GM12878 (cell line): ENCODE data around the gene AMHR2. TPM values are rescaled to one million over a fixed set of nuclear protein-coding genes. Genes with fewer than 3 reads are reported as not detected.
A peak's percentile ranks its signal among the peaks of the same experiment; 100 is the strongest.
"Not testable (repeated sequence)": the region's sequence is repeated elsewhere in the genome, so short reads cannot be mapped to it uniquely, and the experiment has no call there.

Experiments
- ATAC-seq: fragments of 200-7000 bp; cut with Tn5 transposase; 3 replicates; pipeline ENCODE4 v1.9.1; 2020; ENCODE audit warnings: mild to moderate bottlenecking, moderate library complexity
- BruUV-seq: library from RNA; stranded (reverse); fragments of 400-500 nt; replicated peaks from 2 replicates; lab custom pipeline; 2021; lab: Mats Ljungman, UMichigan
- CTCF ChIA-PET: fragments of 300-600 bp; sonication (Branson Sonifier 250); formaldehyde crosslinking; extraction: SDS; loops from one replicate; lab custom pipeline; 2021; ENCODE audit warnings: inconsistent platforms; lab: Yijun Ruan, JAX
- POLR2A ChIA-PET: fragments of 350-600 bp; formaldehyde crosslinking; extraction: SDS; loops from one replicate; lab custom pipeline; 2021; ENCODE audit warnings: inconsistent platforms; lab: Charles Lee
- RAD21 ChIA-PET: fragments of 300-600 bp; sonication (Branson Sonifier 250); formaldehyde crosslinking; loops from one replicate; lab custom pipeline; 2023; ENCODE audit warnings: antibody characterized with exemption; ENCODE audit not compliant: unreplicated experiment; lab: Charles Lee
- SMC1A ChIA-PET: fragments of 300-600 bp; sonication (Branson Sonifier 250); formaldehyde crosslinking; loops from one replicate; lab custom pipeline; 2023; ENCODE audit not compliant: unreplicated experiment, uncharacterized antibody; lab: Charles Lee
- DNase-seq: peaks from one replicate; pipeline ENCODE4 v3.0.0-alpha.2; 2011; ENCODE audit warnings: low read depth, low spot score
- FAIRE-seq: peaks from 3 replicates; lab custom pipeline; 2011; peaks lifted over from hg19 to GRCh38; lab: Jason Lieb, UNC
- H2AFZ ChIP-seq: 2 replicates; pipeline ENCODE4 v1.6.0; 2011; ENCODE audit warnings: low read depth, low read length, control low read depth; ENCODE audit not compliant: control insufficient read depth
- H3K27ac ChIP-seq: 2 replicates; pipeline ENCODE4 v1.5.1; 2011; ENCODE audit warnings: control low read depth; ENCODE audit not compliant: control insufficient read depth, insufficient read depth
- H3K27me3 ChIP-seq, 2 experiments: replicated peaks in 1 of 2; 2 replicates each; pipeline versions ENCODE4 v1.6.0 to v1.6.1; 2011; ENCODE audit warnings: low read length in 1 of 2; ENCODE audit not compliant: control insufficient read depth in 2 of 2, insufficient read depth in 2 of 2
- H3K36me3 ChIP-seq, 2 experiments: 2 replicates each; pipeline ENCODE4 v1.5.1; 2011; ENCODE audit warnings: low read length in 1 of 2; ENCODE audit not compliant: control insufficient read depth in 2 of 2, insufficient read depth in 2 of 2
- H3K4me1 ChIP-seq: 2 replicates; pipeline ENCODE4 v1.6.1; 2011; ENCODE audit warnings: mild to moderate bottlenecking, low read length, moderate library complexity, mixed read lengths; ENCODE audit not compliant: control insufficient read depth, insufficient read depth
- H3K4me2 ChIP-seq: 2 replicates; pipeline ENCODE4 v1.6.0; 2011; ENCODE audit warnings: control low read depth; ENCODE audit not compliant: control insufficient read depth, insufficient read depth
- H3K4me3 ChIP-seq: fragments of 200-600 bp; sonication (generic); 2 replicates; pipeline ENCODE4 v1.5.1; 2016
- H3K79me2 ChIP-seq: 2 replicates; pipeline ENCODE4 v1.6.0; 2011; ENCODE audit warnings: low read length; ENCODE audit not compliant: control insufficient read depth, insufficient read depth
- H3K9ac ChIP-seq: 2 replicates; pipeline ENCODE4 v1.8.0; 2011; ENCODE audit warnings: low read length, control low read depth, mixed read lengths; ENCODE audit not compliant: control insufficient read depth, insufficient read depth
- H3K9me3 ChIP-seq: replicated peaks from 3 replicates; pipeline ENCODE4 v1.5.1; 2011; ENCODE audit warnings: mild to moderate bottlenecking, low read length; ENCODE audit not compliant: control insufficient read depth, insufficient read depth
- H4K20me1 ChIP-seq: 2 replicates; pipeline ENCODE4 v1.6.0; 2011; ENCODE audit not compliant: control insufficient read depth, insufficient read depth
- MTA3 ChIP-seq: IDR thresholded peaks from 2 replicates; pipeline ENCODE4 v1.6.1; 2012; ENCODE audit warnings: low read length, inconsistent platforms, borderline replicate concordance
- RFX5 ChIP-seq: IDR thresholded peaks from 2 replicates; pipeline ENCODE4 v1.6.1; 2011; ENCODE audit warnings: low read depth, low read length, improper control_type of control experiment
- WGBS: methylation state at CpG from one replicate; pipeline ENCODE4 v1.1.6; 2016; ENCODE audit warnings: low lambda C conversion rate; ENCODE audit not compliant: insufficient replicate concordance, insufficient coverage; ENCODE audit errors: missing lambda C conversion rate; 5-methylcytosine and 5-hydroxymethylcytosine counted together
- in situ Hi-C: fragments of 300-500 bp; cut with MboI; formaldehyde crosslinking; loops from 9 replicates; pipeline ENCODE4 v1.14.3; 2018; ENCODE audit warnings: mixed read lengths
- intact Hi-C: fragments of 100-400 bp; cut with micrococcal nuclease; formaldehyde crosslinking; loops from one replicate; pipeline ENCODE4 v1.14.2; 2022; ENCODE audit not compliant: unreplicated experiment
- polyA plus RNA-seq, 11 experiments: library from polyadenylated mRNA; depleted of rRNA in 4 of 11; unstranded in 6 of 11; stranded (reverse) in 5 of 11; fragments of >200 nt; fragmentation: Nextera tagmentation in 4 of 11; fragmentation: Illumina TruSeq in 1 of 11; extraction: Ambion mirVana in 4 of 11; extraction: Trizol in 1 of 11; gene quantifications; 1 replicate in 1 of 11; 2 replicates in 10 of 11; pipeline versions ENCODE4 v1.2.1 to v1.2.3, GENCODE V29; 2011 to 2016; ENCODE audit warnings: inconsistent platforms in 2 of 11, missing spikeins in 2 of 11, low read depth in 1 of 11
- total RNA-seq, 4 experiments: library from RNA; depleted of rRNA in 3 of 4; stranded (reverse); fragments of >200 nt in 3 of 4; fragmentation: Illumina TruSeq in 1 of 4; extraction: Trizol in 1 of 4; gene quantifications; 2 replicates each; pipeline versions ENCODE4 v1.2.1 to v1.2.3, GENCODE V29; 2013 to 2021
- TF ChIP-seq, protein P1 (sequence below): fragments of 450-650 bp; IDR thresholded peaks from 2 replicates; pipeline ENCODE4 v1.6.1; 2016; ENCODE audit warnings: mild to moderate bottlenecking, moderate library complexity, borderline replicate concordance

AMHR2 gene
- total and polyA plus RNA-seq, 10 of the 15 experiments (the other 5 are each of a cell fraction or from before 2014, with no cell fraction given): 0.06 TPM; not detected in 9

DNA sequence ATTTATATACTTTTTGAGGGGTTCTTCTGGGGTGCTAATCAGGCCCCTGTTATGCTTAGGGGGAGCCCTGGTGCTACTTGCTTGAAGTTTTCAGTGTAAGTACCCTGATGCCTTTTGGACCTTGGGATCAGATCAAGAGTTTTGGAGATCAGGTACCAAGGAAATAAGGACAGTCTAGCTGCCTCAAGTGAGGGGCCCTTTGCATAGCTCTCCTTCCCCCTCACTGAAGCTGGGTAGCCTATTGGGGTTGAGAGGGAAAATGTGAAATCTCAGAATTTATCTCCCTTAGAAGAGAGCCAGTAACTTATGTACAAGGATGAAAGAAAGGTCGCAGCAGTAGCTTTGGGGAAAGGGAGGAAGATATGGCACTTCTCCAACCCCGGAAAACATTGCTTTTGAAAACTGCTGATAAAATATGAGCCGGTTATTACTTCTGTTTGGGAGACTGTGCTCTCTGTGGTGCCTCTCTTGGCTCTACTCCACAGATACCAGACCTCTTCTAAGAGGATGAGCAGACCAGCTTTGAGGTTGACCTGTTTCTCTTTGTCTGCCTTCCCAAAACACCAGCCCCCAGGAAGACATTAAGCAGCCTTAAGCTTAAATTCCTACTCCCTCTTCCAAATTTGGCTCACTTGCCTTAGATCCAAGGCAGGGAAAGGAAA is 8.8 kb upstream of the AMHR2 start (continued):
- TF ChIP-seq, protein P1, sequence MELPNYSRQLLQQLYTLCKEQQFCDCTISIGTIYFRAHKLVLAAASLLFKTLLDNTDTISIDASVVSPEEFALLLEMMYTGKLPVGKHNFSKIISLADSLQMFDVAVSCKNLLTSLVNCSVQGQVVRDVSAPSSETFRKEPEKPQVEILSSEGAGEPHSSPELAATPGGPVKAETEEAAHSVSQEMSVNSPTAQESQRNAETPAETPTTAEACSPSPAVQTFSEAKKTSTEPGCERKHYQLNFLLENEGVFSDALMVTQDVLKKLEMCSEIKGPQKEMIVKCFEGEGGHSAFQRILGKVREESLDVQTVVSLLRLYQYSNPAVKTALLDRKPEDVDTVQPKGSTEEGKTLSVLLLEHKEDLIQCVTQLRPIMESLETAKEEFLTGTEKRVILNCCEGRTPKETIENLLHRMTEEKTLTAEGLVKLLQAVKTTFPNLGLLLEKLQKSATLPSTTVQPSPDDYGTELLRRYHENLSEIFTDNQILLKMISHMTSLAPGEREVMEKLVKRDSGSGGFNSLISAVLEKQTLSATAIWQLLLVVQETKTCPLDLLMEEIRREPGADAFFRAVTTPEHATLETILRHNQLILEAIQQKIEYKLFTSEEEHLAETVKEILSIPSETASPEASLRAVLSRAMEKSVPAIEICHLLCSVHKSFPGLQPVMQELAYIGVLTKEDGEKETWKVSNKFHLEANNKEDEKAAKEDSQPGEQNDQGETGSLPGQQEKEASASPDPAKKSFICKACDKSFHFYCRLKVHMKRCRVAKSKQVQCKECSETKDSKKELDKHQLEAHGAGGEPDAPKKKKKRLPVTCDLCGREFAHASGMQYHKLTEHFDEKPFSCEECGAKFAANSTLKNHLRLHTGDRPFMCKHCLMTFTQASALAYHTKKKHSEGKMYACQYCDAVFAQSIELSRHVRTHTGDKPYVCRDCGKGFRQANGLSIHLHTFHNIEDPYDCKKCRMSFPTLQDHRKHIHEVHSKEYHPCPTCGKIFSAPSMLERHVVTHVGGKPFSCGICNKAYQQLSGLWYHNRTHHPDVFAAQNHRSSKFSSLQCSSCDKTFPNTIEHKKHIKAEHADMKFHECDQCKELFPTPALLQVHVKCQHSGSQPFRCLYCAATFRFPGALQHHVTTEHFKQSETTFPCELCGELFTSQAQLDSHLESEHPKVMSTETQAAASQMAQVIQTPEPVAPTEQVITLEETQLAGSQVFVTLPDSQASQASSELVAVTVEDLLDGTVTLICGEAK: no peak
- TF ChIP-seq MTA3 (no peak), RFX5 (no peak)
- TF ChIP-seq, all 136 proteins: peak for 0

DNA sequence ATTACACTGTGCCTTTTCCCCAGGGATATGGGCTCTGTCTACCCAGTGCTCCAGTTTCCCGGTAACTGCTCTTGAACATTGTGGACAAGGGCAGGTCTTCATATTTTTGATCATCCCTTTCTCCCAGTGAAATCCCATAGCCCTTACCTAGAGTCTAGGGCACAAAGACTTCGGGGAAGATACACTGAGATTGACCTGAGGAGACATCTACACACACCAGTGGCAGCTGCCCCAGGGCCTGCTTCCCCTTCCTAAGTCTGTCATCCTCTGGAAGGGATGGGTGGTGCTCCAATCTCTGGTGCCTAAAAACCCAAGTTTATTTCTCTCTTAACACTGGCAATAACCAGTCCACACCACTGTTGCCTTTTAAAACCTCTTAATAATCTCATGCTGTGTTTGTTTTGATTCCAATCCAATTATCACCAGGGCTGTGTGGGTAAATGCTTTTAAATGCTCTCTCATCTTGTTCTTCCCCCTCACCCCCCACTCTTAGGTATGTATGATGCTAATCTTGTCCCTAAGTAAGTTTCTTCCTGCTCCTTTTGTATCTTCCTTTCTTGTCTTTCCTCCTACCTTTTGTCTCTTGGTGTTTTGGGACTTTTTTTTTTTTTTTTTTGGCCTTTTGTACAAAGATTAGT is 7.8 kb upstream of the AMHR2 start:
- H4K20me1 ChIP-seq, BruUV-seq, H3K9ac ChIP-seq, H2AFZ ChIP-seq, ATAC-seq, DNase-seq, H3K27me3 ChIP-seq, intact Hi-C loops, H3K27ac ChIP-seq, H3K79me2 ChIP-seq, H3K4me2 ChIP-seq, H3K9me3 ChIP-seq, H3K4me3 ChIP-seq, in situ Hi-C loops: not testable (repeated sequence)
- H3K4me1 ChIP-seq: peaks cover 18% of the 10 kb centered on the region
- ChIA-PET RAD21 (interaction anchor here (1.1 to 3.0 kb wide), 6 partner anchors 33 to 71 kb away, joined by 3 to 34 read pairs (median 11); partner anchors contain the start of gene SP1), SMC1A (interaction anchor here (1.5 to 5.7 kb wide), 5 partner anchors 33 to 62 kb away, joined by 5 to 64 read pairs (median 24); partner anchors contain the start of gene SP1), CTCF (interaction anchor here (1.4 to 3.0 kb wide), 5 partner anchors 28 to 94 kb away, joined by 3 to 29 read pairs (median 8); partner anchors contain the start of gene AAAS), POLR2A (interaction anchor here (0.6 to 2.7 kb wide), 3 partner anchors 37 to 85 kb away, joined by 5 to 24 read pairs (median 5); partner anchors contain the start of gene SP1)
- 100% methylated on average over 2 of the region's 2 CpGs for WGBS
- peaks cover 5 to 14% of the 10 kb centered on the region in 2 experiments; a peak in 3 of 4 replicates for H3K36me3 ChIP-seq
- FAIRE-seq: peak; percentile 31
